Glomerular visceral epithelial cell (primary cell): ENCODE results near the gene UBE3C.
"Not testable (repeated sequence)": the region's sequence is repeated elsewhere in the genome, so short reads cannot be mapped to it uniquely, and the experiment has no call there.

Experiments
- DNase-seq: peaks from one replicate; pipeline ENCODE4 v3.0.0-alpha.2; 2016; ENCODE audit errors: extremely low spot score

The UBE3C gene

DNA sequence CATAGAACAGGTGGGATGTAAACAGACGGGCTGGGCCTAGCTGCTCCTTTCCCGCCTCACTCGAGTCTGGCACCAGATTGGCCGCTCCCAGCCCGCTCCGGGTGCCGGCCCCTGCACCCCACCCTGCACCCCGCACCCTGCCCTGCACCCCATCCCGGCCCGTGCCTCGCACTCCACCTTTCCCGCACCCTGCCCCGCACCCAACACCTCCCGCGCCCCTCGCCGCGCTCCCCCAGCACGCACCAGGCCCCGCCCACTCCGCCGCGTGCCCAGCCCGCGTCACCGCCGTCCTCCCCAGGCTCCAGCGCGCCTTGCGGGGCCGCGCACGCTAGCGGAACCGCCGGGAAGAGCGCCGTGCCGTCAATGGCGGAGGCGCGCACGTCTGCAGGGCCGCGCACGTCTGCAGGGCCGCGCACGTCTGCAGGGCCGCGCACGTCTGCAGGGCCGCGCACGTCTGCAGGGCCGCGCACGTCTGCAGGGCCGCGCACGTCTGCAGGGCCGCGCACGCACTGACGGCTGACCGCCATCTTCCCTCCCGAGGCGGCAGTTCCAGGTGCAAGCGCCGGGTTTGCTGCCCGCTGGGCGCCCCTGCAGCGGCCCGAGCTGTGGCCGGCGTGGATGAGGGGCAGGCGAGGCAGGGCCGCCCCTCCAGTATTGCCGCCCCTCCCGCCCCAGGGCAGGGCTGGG lies at the start of gene UBE3C:
Gene UBE3C, plus strand, starts transcription at position 503 of the 687 bp plus-strand sequence. CDS start 347 bp downstream, outside the sequence.
- peak; percentile 89 for DNase-seq

DNA sequence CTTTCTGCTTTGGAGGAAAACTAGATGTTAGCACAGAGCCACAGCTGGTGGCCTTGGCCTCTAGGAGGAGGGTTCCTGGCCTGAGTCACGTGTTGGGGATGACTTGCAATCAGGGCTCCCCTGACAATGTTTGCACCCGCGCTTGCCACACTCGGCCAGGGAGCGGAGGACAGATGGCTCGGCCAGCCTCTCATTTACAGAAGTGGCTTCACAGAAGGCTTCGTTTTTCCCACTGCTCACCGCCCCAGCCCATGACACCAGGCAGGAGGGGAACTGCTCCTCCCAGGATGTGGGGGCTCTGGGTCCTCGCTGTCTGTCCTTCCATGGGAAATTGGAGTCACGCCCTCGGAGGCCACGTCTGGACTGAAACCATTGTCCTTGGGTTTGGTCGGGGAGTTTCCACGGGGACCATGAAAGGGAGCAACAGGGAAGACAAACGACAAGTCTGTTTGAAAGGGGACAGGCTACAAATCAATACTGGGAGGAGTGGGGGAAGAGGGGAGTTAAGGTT lies 49.6 kb upstream of the UBE3C start:
- DNase-seq, result no peak

DNA sequence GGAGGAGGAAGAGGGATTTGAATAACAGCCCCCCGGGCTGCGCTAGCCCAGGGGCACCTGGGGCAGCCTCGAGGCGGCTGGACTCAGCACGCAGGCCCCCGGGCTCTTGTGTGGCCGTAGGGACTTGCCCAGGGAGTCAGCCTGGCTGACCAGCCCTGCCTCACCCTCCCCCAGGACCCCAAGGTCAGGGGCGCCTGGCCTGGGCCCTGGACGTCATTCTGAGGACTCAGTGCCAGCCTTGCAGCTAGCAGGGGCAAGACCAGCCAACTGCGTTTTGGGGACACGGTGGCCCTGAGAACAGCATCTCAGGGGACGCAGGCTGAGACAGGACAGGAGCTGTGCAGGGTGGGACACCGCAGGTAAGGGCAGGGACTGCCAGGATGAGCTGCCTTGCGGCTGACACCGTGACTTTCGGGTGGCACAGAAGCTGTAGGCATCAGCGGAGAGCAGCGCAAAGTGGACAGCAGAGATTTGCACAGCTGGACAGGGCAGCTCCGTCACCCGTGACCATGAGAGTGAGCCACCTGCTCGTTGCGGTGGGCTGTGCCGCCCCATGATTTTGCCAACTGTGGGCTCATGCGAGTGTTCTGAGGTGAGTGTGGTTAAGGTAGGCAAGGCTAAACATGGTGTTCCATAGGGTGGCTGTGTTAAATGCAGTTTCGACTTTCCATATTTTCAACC lies 48.1 kb upstream of the UBE3C start:
- no peak for DNase-seq

DNA sequence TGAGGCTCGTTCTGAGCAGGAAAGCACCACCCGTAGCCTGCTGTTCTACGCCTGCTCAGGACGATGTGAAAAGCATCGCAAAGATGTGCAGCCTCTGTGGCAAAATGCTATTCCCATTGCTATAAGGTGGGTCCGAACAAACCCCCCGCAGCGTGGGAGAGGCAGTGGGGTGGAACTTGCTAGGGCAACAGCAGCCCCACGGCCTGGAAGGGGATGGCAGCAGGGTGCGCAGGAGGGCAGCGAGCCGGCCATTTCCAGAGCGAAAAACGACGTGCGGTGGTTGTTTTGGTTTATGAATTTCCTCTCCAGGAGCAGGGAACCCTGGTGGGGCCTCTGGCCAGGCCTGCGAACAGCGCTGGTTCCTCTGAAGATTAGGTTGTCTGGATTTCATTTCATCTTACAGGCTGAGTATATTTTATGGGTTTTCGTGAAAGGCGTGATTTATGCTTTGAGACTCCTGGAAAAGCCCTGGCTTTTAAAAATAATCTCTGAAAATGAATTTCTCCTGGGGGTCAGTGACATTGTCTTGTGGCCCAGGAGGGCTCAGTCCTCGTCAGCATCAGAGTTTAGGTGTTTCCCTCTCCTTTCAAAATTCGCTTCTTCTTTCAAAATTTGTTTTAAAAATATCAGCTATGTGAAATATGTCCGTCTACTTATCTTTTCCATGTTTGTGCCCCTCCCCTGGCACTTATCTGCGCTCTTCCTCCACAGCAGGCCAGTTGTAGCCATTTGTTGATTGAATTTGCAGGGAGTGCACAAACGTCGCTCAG lies 42.3 kb upstream of the UBE3C start:
- no peak for DNase-seq

DNA sequence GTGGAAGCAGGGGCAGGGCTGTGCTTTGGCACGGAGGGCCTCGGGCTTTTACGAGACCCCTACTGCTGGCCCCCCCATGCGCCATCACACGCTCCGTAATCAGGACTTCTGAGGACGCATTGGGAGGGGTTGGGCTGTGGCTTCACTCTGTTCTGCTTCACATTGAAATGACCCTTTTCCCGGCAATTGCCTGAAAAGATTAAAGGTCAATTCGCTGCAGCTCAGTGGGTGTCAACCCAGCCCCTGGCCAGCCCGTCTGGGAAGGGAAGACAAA lies 41.7 kb upstream of the UBE3C start:
- DNase-seq, result no peak

DNA sequence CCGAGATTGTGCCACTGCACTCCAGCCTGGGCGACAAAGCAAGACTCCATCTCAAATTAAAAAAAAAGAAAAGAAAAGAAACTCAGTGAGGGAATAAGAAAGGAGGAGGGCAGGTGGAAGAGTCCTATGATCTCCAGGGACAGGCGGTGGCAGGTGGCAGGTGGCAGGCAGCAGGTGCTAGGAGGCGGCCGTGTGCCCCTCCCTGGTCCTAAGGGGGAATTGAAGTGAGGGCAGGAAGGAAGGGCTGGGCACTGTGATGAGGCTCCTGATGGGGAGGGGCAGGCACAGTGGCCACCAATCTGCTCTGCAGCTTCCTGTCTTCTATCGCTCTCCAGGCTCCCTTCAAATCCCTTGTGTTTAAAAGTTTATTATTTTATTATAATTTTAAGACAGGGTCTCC lies 41.2 kb upstream of the UBE3C start:
- no peak for DNase-seq

DNA sequence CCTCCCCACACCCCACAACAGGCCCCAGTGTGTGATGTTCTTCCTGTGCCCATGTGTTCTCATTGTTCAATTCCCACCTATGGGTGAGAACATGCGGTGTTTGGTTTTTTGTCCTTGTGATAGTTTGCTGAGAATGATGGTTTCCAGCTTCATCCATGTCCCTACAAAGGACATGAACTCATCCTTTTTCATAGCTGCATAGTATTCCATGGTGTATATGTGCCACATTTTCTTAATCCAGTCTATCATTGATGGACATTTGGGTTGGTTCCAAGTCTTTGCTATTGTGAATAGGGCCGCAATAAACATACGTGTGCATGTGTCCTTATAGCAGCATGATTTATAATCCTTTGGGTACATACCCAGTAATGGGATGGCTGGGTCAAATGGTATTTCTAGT lies 38.7 kb upstream of the UBE3C start:
- DNase-seq, result not testable (repeated sequence)

DNA sequence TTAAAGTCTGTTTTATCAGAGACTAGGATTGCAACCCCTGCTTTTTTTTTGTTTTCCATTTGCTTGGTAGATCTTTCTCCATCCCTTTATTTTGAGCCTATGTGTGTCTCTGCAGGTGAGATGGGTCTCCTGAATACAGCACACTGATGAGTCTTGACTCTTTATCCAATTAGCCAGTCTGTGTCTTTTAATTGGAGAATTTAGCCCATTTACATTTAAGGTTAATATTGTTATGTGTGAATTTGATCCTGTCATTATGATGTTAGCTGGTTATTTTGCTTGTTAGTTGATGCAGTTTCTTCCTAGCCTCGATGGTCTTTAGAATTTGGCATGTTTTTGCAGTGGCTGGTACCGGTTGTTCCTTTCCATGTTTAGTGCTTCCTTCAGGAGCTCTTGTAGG lies 35.1 kb upstream of the UBE3C start:
- DNase-seq, result not testable (repeated sequence)

DNA sequence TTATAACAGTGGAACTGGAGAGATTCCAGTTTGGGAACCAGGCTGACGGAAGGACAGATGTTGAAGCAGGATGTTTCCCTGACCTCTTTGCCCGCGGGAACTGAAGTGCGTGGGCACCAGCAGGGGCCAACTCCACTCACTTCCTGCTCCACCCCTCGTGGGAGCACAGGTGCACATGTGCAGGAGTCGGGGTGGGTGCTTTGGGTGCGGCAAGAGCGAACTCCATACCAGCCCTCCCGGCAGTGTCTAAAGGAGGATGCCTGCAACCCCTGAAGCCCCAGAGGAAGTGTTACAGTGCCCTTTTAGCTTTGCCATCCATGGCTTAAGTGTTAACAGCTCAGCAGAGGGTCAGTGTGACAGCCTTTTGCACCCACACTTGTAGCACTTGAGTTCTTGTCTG lies 27.4 kb upstream of the UBE3C start:
- DNase-seq, result no peak

DNA sequence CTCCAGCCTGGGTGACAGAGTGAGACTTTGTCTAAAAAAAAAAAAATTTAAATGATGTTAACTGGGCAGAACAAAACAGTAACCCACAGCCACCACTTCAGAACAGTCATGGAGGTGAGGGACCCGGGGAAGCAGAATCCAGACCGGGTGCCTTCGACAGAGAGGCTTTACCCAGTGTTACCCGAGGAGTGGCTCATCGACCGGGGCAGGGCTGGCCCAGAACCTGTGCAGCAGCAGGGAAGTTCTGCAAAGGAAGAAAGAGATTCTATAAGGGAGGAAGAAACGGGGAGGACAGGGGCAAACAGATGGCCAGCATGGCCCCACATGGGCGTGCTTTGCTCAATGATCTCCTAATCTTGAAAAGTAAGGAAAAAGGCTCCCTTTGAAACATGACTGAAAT lies 26.0 kb upstream of the UBE3C start:
- no peak for DNase-seq

DNA sequence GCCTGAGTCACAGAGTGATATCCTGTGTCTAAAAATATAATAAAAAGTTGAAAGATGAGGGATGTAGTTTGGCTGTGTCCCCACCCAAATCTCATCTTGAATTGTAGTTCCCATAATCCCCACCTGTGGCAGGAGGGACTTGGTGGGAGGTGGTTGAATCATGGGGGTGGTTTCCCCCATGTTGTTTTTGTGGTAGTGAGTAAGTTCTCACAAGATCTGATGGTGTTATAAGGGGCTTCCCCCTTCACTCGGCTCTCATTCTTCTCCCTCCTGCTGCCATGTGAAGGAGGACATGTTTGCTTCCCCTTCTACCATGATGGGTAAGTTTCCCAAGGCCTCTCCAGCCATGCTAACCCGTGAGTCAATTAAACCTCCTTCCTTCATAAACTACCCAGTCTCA lies 25.1 kb upstream of the UBE3C start:
- DNase-seq, result no peak

DNA sequence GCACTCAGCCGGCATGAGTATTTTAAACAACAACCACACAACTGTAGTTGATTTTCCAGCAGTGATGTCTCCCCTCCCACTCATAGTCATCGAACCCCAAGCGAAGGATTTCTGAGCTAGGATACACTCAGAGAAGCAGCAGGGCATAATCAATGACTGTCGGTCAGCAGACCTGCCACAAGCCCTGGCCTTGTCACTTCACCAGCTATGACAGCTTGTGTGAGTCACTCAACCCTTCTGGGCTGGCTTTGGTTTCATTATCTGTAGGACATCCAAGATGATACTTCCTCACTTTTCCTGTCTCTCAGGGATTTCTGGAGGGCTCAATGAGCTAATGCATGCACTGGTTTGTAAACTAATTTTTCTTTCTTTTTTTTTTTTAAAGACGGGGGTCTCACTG lies 22.0 kb upstream of the UBE3C start:
- no peak for DNase-seq

DNA sequence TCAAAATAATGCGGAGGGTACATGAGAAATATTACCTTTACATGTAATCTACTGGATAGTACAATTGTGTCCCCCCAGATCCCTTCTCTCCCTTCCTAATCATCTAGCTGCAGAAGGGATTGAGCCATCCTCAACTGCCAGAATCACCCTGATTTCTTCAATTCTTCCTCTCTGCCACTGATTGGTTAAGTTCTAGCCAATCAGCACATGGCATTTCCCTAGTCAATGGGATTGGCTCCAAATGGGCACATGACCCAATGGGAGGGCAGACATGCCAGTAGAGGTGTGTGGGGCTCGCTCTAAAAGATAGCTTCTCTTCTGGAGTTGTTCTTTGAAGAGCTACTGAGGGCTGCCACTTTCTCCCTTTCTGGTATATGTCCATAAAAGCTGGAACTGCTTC lies 20.9 kb upstream of the UBE3C start:
- DNase-seq, result no peak

DNA sequence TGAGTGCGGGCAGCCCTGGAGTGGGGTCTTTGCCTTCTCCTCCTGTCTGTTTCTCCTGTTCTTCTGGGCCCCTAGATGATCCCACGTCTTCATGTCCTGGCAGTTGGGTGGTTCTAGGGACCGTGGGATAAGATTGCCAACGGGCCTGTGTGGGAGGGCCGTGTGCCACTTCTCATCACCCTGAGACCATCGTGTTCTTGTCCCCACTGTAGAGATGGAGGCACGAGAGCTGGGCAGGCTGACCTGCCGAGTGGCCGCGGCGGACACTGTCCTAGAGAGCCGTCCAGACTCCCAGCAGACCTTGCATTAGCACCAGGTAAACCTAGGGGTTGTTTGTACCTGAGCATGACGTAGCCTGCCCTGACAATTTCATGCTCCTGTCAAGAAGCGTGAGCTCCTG lies 18.5 kb upstream of the UBE3C start:
- DNase-seq, result no peak

DNA sequence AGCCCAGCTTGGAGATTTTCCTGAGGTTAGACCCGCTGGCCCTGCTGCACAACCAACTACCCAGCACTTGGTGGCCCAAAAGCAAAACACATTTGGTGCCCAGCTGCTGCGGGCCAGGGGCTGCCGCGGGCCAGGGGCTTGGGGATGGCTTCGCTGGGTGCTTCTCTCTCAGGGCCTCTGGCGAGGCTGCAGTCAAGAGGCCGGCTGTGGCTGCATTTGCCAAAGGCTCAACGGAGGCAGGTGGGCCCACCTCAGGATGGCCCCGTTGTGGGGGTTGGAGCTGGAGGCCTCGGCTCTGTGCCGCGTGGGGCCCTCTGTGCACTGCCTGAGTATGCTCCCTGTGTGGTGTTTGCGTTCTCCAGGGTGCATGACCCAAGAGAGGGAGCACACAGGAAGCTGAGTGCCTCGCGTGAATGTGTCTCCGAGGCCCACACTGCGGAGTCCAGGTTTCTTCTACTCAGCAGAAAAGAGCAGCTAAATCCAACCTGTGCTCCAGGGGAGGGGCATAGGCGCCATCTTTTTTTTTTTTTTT lies 17.5 kb upstream of the UBE3C start:
- no peak for DNase-seq

DNA sequence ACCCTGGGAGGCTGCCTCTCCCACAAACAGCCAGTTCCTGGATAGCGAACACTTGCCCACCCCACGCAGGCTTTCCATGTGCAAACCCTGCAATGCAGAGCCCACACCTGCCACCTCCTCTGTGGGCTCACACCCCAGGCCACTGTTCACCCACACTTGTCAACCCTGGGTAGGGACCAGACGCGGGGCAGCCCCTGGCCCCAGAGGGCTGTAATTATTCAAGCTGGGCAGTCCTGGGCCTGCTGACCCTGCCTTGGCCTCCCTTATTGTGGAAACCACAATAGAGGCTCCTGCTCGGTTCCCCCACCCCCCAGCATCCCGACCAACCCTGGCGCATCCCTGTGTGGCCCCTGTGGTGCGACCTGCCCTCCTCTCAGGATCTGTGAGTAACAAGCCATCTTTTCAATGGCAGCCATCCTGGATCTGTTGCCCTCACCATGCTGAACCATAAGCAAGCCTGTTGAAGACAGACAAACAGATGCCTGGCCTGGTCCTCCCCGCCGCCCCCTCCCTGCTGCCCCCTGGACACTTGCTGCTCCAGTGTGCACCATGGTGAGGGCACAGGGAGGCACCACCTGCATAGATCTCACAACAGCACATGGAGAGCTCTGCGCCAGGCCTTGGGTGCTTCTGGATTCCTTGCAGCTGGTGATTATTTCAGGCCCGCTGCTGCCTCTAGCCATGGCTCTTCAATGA lies 15.8 kb upstream of the UBE3C start:
- DNase-seq, result no peak

DNA sequence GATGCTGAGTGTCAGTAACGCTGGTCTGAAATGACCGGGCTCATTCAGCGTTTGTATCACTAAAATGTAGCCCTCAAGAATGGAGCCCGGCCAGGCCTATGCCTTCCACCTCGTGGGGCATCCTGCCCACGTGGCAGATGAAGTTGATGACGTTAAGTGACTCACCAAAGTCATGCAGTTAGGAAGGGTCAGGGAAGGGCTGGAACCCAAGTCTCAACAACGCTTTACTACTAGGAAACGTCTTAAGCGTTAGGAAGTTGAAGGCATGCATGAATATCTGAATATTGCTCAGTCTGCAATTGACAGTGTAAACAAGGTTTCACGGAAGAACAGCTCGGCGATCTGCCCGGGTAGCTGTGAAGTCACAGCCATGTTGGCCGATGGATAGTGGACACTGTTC lies 14.0 kb upstream of the UBE3C start:
- DNase-seq, result no peak

DNA sequence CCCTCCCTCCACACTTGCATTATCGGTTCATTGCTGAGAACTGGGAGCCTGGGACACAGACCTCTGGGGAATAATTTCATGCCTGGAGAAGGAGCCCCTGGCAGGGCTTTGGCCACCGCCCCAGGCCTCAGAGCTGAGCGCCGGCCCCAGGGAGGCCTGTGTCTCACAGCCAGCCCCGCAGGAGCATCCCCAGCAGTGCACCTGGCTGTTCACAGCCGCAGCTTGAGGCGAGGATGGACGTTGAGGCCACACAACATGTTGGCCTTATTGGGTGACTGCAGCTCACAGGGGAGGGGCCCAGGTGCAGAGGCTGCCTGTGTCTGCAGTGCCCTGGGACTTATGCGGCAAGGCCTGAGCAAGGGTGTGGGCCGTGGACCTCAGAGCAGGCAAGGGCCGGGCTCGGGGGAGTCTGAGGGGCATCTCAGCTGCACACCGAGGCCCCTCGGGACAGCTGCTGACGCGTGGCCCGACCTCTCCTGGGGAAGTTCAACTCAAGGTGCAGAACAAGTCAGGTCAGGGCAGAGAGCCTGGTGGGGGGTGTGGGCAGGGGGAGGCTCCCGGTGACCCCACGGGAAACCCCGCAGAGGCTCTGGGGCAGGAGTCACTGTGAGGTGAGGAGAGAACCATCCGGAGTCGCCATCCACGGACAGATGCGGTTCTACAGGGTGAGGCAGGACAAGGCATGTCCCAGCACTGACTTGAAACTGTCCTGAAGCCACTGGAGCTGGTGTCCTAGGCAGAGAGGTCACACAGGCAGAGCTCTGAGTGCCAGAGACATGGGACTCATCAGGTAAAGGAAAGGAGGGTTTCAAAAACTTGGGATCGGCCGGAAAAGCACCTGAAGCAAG lies 13.1 kb upstream of the UBE3C start:
- DNase-seq, result no peak

DNA sequence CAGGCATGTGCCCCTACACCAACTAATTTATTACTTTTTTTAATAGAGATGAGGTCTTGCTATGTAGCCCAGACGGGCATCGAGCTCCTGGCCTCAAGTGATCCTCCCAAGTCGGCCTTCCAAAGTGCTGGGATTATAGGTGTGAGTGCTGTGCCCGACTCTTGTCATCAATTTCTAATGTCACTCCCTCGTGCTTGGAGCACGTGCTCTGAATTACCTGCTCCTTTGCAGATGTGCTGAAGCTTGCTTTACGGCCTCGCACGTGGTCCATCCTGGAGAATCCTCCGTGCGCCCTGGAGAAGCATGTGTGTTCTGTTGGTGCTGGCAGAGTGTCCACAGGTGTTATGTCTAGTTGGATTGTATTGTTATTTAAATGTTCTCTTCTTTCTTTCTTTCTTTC lies 11.8 kb upstream of the UBE3C start:
- DNase-seq, result no peak

DNA sequence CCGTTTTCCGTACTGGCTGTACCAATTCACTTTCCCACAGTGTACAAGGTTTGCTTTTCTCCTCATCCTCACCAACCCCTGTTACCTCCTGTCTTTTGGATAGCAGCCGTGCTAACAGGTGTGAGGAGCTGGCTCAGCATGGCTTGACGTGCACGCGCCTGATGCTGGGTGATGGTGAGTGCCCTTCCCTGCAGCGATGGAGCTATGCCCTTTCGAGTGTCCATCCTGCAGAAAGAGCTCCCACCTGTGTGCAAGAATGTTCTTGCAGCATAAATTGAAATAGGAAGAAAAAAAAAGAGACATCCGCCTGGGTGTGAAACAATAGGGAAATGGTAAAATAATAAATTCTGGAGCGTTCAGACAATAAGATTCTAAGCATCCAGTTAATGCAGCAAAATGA lies 9.5 kb upstream of the UBE3C start:
- no peak for DNase-seq

DNA sequence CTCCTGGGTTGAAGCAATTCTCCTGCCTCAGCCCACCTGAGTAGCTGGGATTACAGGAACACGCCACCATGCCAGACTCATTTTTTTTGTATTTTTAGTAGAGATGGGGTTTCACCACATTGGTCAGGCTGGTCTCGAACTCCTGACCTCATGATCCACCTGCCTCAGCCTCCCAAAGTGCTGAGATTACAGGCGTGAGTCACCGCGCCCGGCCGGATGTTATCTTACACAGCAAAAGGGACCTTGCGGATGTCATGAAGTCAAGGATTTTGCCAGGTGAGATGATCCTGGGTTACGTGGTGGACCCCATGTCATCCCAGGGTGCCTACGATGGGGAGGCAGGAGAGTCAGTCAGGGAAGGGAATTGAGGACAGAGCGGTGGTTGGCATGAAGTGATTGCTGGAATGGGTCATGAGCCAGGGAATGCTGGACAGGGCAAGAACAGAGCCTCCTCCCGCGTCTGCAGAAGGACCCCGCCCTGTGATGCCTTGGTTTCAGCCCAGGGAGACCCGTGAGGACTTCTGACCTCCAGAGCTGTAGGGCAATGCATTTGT lies 8.7 kb upstream of the UBE3C start:
- DNase-seq, result no peak
